Measurements from ENCODE around the gene AKIP1. TPM values are rescaled to one million over a fixed set of nuclear protein-coding genes. Genes with fewer than 3 reads are reported as not detected.

AKIP1 gene
- total RNA-seq, 4 donors from 2014 or later, result 3.6 to 23.5 (median 16.1) TPM

DNA sequence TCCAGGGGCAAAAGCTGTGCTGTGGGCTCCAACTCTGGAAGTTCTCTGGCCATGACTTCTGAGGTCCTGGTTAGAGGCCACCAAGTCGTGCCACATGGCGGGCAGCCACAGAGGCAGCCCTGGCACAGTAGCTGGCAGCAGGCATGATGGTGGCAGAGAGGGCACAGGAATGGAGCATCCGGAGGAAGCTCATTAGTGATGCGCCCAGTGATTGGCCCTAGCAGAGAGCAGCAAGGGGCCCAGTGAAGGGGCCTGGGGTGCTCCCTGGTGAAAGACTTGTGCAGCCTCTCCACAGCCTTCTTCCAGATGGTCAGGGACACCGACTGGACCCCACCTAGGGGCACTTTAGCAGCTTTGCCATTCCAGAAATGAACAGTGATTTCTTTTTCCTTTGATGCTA lies 14.7 kb downstream of the AKIP1 start:
- TF ChIP-seq, protein P1, sequence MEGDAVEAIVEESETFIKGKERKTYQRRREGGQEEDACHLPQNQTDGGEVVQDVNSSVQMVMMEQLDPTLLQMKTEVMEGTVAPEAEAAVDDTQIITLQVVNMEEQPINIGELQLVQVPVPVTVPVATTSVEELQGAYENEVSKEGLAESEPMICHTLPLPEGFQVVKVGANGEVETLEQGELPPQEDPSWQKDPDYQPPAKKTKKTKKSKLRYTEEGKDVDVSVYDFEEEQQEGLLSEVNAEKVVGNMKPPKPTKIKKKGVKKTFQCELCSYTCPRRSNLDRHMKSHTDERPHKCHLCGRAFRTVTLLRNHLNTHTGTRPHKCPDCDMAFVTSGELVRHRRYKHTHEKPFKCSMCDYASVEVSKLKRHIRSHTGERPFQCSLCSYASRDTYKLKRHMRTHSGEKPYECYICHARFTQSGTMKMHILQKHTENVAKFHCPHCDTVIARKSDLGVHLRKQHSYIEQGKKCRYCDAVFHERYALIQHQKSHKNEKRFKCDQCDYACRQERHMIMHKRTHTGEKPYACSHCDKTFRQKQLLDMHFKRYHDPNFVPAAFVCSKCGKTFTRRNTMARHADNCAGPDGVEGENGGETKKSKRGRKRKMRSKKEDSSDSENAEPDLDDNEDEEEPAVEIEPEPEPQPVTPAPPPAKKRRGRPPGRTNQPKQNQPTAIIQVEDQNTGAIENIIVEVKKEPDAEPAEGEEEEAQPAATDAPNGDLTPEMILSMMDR (IDR thresholded peaks at IDR 0.05; ENCODE audit: low read depth), result no peak

DNA sequence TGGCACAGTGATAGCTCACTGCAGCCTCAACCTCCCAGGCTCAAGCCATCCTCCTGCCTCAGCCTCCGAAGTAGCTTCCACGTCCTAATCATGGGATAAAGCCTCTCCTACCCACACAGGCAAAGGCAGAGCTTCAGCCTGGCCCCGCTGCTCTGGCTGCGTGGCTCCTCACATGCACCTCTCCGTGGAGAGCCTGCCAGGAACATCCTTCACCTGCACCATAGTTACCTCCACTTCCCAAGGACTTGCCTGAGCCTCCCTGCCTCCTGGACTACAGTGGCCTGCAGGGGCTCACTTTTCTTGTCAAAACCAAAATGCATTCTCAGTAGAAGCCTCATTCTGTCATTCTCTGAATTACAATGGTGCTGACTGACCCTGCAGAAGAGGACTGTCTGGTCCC lies 15.2 kb downstream of the AKIP1 start:
- TF ChIP-seq, protein P1 (IDR thresholded peaks at IDR 0.05; ENCODE audit: low read depth), result no peak

DNA sequence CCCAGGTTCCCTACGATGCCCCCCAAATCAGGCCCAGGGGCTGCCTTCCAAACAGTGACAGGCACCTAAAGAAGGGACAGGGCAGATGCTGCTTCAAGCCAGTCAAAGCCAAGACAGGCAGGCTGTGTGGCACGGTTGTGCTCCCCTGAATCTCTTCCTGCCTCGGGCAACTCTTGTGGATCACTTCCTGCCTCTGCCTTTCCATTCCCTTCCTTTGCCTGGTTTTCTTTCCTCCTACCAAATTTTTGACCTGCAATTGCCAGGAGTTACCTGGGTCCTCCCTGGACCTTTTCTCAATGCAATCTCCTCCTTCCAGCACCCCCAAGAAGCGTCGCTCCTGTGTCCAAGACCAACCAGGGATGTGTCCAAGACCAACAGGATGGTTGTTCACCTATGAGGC lies 16.2 kb downstream of the AKIP1 start:
- TF ChIP-seq, protein P1 (IDR thresholded peaks at IDR 0.05; ENCODE audit: low read depth), result no peak

DNA sequence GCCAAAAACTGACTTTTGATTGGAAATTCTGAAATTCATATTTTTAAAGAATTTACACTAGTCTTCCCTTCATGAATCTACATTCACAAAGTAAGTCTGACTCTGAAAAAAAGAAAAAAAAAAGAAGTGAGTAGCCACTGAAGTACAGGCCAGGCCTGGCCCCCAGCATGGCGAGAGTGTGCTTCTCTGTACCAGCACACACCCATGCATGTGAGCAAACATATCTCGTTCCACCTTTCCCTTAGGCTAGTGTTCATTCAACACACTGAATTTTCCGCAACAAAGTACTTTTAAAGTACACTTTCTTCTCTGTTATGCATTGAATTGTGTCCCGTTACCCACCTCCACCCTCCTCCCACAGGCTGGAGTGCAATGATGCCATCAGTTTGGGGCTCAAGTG lies 17.2 kb downstream of the AKIP1 start:
- TF ChIP-seq, protein P1 (IDR thresholded peaks at IDR 0.05; ENCODE audit: low read depth), result no peak

DNA sequence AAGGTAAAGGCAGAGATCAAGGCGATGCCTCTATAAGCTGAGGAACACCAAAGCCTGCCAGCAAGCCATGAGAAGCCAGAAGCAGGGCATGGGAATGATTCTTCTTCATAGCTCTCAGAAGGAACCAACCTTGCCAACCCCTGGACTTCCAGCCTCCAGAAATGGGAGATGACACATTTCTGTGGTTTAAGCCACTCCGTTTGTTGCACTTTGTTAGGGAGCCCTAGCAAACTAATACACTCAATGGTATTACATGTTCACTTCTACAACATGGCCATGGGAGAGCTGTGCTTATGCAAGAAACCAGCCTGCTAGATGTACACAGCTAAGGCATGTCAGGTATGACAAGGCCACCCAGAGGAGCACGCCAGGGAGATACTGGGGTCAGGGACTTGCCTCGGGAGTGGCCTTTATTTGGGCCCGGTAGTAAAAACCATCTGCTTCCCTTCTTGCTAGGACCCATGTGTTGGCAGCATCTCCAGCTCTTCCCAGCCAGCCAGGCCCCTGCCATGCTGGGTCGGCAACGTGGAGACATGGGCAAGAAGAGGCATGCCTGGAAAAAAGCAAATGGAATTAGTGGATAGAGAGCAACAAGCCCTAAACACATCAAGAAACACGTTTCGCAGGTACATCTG lies 18.1 kb downstream of the AKIP1 start:
- TF ChIP-seq, protein P1 (IDR thresholded peaks at IDR 0.05; ENCODE audit: low read depth), result no peak

DNA sequence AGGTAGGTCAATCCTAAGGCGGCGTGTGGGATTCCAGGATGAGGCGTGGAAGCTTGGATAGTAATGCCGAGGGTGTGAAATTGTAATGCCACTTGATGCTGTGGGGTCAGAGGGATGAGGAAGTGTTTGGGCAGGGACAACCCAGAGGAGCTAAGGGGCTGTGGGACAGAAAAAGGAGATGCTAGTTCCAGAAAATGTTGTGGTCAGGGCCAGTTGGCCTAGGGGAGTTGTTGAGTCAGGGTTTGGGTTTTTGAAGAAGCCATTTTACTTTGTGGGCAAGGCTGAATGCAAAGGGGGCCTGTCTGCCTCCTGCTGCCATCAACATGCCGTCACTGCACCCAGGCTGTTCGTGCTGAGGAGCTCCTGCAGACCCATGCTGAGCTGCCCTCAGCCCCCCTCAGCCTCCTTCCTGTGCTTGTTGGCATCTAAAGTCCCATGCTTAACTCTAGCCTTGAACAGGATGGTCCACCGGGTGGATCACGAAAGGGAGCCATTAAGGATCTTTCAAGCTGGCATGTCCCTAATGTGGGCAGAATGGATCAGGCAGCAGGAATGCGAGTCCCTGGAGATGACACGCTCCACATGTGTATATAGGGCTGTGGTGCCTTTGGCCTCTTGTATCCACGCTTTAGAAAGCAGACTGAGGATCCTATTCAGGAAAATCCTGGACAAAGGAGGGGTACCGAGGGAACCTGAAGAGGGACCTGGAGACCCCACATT lies 19.6 kb downstream of the AKIP1 start:
- TF ChIP-seq, protein P1 (IDR thresholded peaks at IDR 0.05; ENCODE audit: low read depth), result no peak

DNA sequence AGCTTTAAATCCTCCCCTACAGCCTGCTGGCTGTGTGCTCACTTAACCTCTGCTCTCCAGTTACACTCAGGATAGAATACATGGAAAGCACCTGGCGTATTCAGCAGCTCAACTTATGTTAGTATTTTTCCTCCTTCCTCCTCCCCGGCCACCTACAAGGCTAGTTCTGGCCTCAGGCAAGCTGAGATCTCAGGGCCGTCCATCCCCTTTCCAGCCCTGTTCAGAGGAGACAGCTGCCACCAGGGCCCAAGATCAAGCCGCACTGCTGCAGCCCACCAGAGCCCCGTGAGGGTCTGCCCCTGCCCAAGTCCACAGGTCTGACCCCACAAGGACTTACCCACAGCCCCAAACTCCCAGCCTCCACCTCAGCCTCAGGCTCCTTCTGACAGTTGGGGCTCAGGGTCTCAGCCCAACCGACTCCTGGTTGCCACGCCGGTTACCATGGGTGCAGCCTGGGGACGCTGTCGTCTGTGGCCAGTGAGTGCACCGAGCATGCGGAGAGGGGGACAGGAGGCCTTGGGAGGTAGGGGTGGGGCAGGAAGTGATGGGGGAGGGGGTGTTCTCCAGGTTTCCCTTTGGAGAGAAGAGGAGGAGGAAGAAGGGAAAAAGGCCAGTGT lies 21.7 kb downstream of the AKIP1 start, which contains the start of gene C11orf16:
Gene C11orf16 (minus strand): TSS at position 384 of the 617 bp plus-strand sequence. CDS start 639 bp downstream, outside the sequence.
- TF ChIP-seq, protein P1 (IDR thresholded peaks at IDR 0.05; ENCODE audit: low read depth), result no peak

All from subcutaneous adipose tissue (tissue), 4 donors.